Small intestine (tissue), 7 donors: ENCODE measurements around the gene TMEM101. TPM values are rescaled to one million over a fixed set of nuclear protein-coding genes. Genes with fewer than 3 reads are reported as not detected.
"Not testable (repeated sequence)": the region's sequence is repeated elsewhere in the genome, so short reads cannot be mapped to it uniquely, and the experiment has no call there.

Source experiments
- DNase-seq, 2 donors: peaks; one replicate each; pipeline versions ENCODE4 v3.0.0 to v3.0.0-alpha.2; 2013
- FAIRE-seq: peaks from 2 replicates; lab custom pipeline; 2012; peaks lifted over from hg19 to GRCh38; lab: Jason Lieb, UNC
- H3K27ac ChIP-seq, 3 donors: one replicate each; pipeline ENCODE4 v1.5.1; 2013; ENCODE audit warnings: low read length in 2 of 3, mild to moderate bottlenecking in 2 of 3, control low read depth in 1 of 3, inconsistent platforms in 1 of 3, low read depth in 1 of 3, moderate library complexity in 1 of 3
- H3K27me3 ChIP-seq, 3 donors: one replicate each; pipeline ENCODE4 v1.6.1; 2013; ENCODE audit warnings: low read length in 3 of 3, inconsistent platforms in 1 of 3; ENCODE audit not compliant: control insufficient read depth in 3 of 3, insufficient read depth in 3 of 3
- H3K36me3 ChIP-seq, 3 donors: one replicate each; pipeline ENCODE4 v1.6.1; 2013; ENCODE audit warnings: low read length in 3 of 3, inconsistent platforms in 1 of 3, low read depth in 1 of 3, mild to moderate bottlenecking in 1 of 3, moderate library complexity in 1 of 3; ENCODE audit not compliant: control insufficient read depth in 3 of 3, insufficient read depth in 2 of 3
- H3K4me1 ChIP-seq, 3 donors: one replicate each; pipeline ENCODE4 v1.6.1; 2013; ENCODE audit warnings: low read length in 2 of 3, inconsistent platforms in 1 of 3, low read depth in 1 of 3, mild to moderate bottlenecking in 1 of 3, moderate library complexity in 1 of 3; ENCODE audit not compliant: control insufficient read depth in 3 of 3, insufficient read depth in 2 of 3
- H3K4me3 ChIP-seq, 3 donors: one replicate each; pipeline ENCODE4 v1.5.1; 2013; ENCODE audit warnings: low read length in 3 of 3, control low read depth in 1 of 3, inconsistent platforms in 1 of 3, low read depth in 1 of 3, mild to moderate bottlenecking in 1 of 3, moderate library complexity in 1 of 3
- H3K9me3 ChIP-seq, 2 donors: one replicate each; pipeline ENCODE4 v1.6.1; 2013; ENCODE audit warnings: low read depth in 1 of 2, low read length in 1 of 2; ENCODE audit not compliant: control insufficient read depth in 2 of 2, insufficient read depth in 1 of 2
- WGBS, 3 donors: extraction: QIAGEN DNeasy Blood & Tissue Kit; methylation state at CpG; one replicate each; pipeline ENCODE4 v1.1.7; 2013; 5-methylcytosine and 5-hydroxymethylcytosine counted together
- polyA plus RNA-seq, 4 donors: library from polyadenylated mRNA; stranded (reverse) in 3 of 4; unstranded in 1 of 4; fragments of 200-250 nt in 3 of 4; fragments of 120-200 nt in 1 of 4; gene quantifications; one replicate each; pipeline versions ENCODE4 v1.2.1 to v1.2.3, GENCODE V29; 2013
- donor health status: healthy with polysubstance abuse.
- donor health status: control.
- donor health status: control.
- donor health status: Bipolar disorder and iron deficiency.
- donor health status: healthy.

Gene TMEM101
- polyA plus RNA-seq, 4 donors = 11.3 to 47.5 (median 27.7) TPM

GRCh38 chr17:44034688-44035087, 19.9 kb upstream of the TMEM101 start:
- H3K27ac ChIP-seq, H3K27me3 ChIP-seq, DNase-seq, H3K9me3 ChIP-seq, H3K4me3 ChIP-seq, FAIRE-seq, H3K4me1 ChIP-seq: not testable (repeated sequence)
- peaks cover 7 to 52% (median 12%) of the 10 kb centered on the region in 3 donors for H3K36me3 ChIP-seq
- WGBS, 3 donors = no CpG with 5 or more reads among the region's 3 CpGs

- no peak overlapping the region for H3K4me3 ChIP-seq
- peaks cover 7 to 54% (median 12%) of the 10 kb centered on the region in 3 donors for H3K36me3 ChIP-seq
These were observed 19.2 kb upstream of the TMEM101 start for GRCh38 chr17:44033861-44034408.

GRCh38 chr17:44030482-44030881, 15.7 kb upstream of the TMEM101 start:
- H3K27me3 ChIP-seq = no peaks in the 10 kb centered on the region
- no peaks in the 10 kb centered on the region for H3K9me3 ChIP-seq
- H3K4me1 ChIP-seq = no peaks in the 10 kb centered on the region
- no peak for DNase-seq
- no peak for FAIRE-seq
- no peak overlapping the region for H3K4me3 ChIP-seq
- no peak overlapping the region for H3K27ac ChIP-seq
- peaks cover 0 to 39% (median 6%) of the 10 kb centered on the region in 3 donors for H3K36me3 ChIP-seq
- 83 to 89% (median 88%) methylated on average over 3 of the region's 3 CpGs for WGBS, 3 donors

More at GRCh38 chr17:44033861-44034408, 19.2 kb upstream of the TMEM101 start:
- no peaks in the 10 kb centered on the region for H3K9me3 ChIP-seq
- WGBS, 3 donors = 74 to 86% (median 75%) methylated on average over 3 of the region's 3 CpGs
- FAIRE-seq (no peak), DNase-seq (no peak)
- peaks cover 0 to 5% (median 0%) of the 10 kb centered on the region in 3 donors for H3K4me1 ChIP-seq
- no peaks in the 10 kb centered on the region for H3K27me3 ChIP-seq
- H3K27ac ChIP-seq = no peak overlapping the region

- H3K27ac ChIP-seq = no peak overlapping the region
- no peak for FAIRE-seq
- DNase-seq = no peak
- H3K27me3 ChIP-seq = no peaks in the 10 kb centered on the region
- H3K4me1 ChIP-seq = no peaks in the 10 kb centered on the region
- no peaks in the 10 kb centered on the region for H3K9me3 ChIP-seq
- H3K4me3 ChIP-seq = no peak overlapping the region
- peaks cover 0 to 46% (median 6%) of the 10 kb centered on the region in 3 donors for H3K36me3 ChIP-seq
- WGBS, 3 donors = 84 to 92% (median 89%) methylated on average over 5 of the region's 5 CpGs
These were observed 15.0 kb upstream of the TMEM101 start for GRCh38 chr17:44029736-44030135.

GRCh38 chr17:44024853-44025252, 10.1 kb upstream of the TMEM101 start:
- no peaks in the 10 kb centered on the region for H3K4me1 ChIP-seq
- H3K27me3 ChIP-seq = no peaks in the 10 kb centered on the region
- no peak overlapping the region for H3K27ac ChIP-seq
- FAIRE-seq = no peak
- H3K36me3 ChIP-seq = peaks cover 0 to 46% (median 0%) of the 10 kb centered on the region in 3 donors
- DNase-seq = no peak
- no peaks in the 10 kb centered on the region for H3K9me3 ChIP-seq
- WGBS, 3 donors = 63 to 87% (median 77%) methylated on average over 4 of the region's 4 CpGs
- H3K4me3 ChIP-seq = no peak overlapping the region

- H3K4me1 ChIP-seq = no peaks in the 10 kb centered on the region
- DNase-seq (no peak), FAIRE-seq (no peak)
- 15 to 56% (median 41%) methylated on average over 6 of the region's 6 CpGs for WGBS, 3 donors
- no peak overlapping the region for H3K4me3 ChIP-seq
- peaks cover 0 to 43% (median 0%) of the 10 kb centered on the region in 3 donors for H3K36me3 ChIP-seq
- H3K9me3 ChIP-seq = no peaks in the 10 kb centered on the region
- no peak overlapping the region for H3K27ac ChIP-seq
- H3K27me3 ChIP-seq = no peaks in the 10 kb centered on the region
These were observed 9.5 kb upstream of the TMEM101 start for GRCh38 chr17:44024271-44024663.

GRCh38 chr17:44023545-44024270, 8.9 kb upstream of the TMEM101 start:
- DNase-seq = no peak
- peaks cover 0 to 38% (median 0%) of the 10 kb centered on the region in 3 donors for H3K36me3 ChIP-seq
- 88 to 93% (median 89%) methylated on average over 22 of the region's 22 CpGs for WGBS, 3 donors
- no peaks in the 10 kb centered on the region for H3K27me3 ChIP-seq
- H3K9me3 ChIP-seq = no peaks in the 10 kb centered on the region
- no peaks in the 10 kb centered on the region for H3K4me1 ChIP-seq
- no peak overlapping the region for H3K4me3 ChIP-seq
- no peak overlapping the region for H3K27ac ChIP-seq
- no peak for FAIRE-seq

- Histone ChIP-seq H3K27ac (no peak overlapping the region), H3K9me3 (no peaks in the 10 kb centered on the region), H3K36me3 (peaks cover 0 to 31% (median 0%) of the 10 kb centered on the region in 3 donors), H3K4me3 (no peak overlapping the region), H3K4me1 (no peaks in the 10 kb centered on the region), H3K27me3 (no peaks in the 10 kb centered on the region)
- WGBS, 3 donors = 95 to 98% (median 98%) methylated on average over 2 of the region's 2 CpGs
- FAIRE-seq = no peak
- DNase-seq = no peak
These were observed 7.5 kb upstream of the TMEM101 start for GRCh38 chr17:44022246-44022645.
